GM19397 (cell line): ENCODE data around the gene SPIRE2.

Experiments
- ATAC-seq: cut with Tn5 transposase; IDR thresholded peaks from one replicate; pipeline ENCODE4 v1.9.1; 2021; ENCODE audit warnings: mild to moderate bottlenecking, moderate library complexity; ENCODE audit not compliant: unreplicated experiment

SPIRE2 gene

GRCh38 chr16:89893642-89894548 is 65.6 kb downstream of the SPIRE2 start:
- no peak for ATAC-seq

- no peak for ATAC-seq
Measured at GRCh38 chr16:89895482-89896250, 67.4 kb downstream of the SPIRE2 start.

GRCh38 chr16:89897204-89897603 is 68.9 kb downstream of the SPIRE2 start:
- ATAC-seq, result no peak

- no peak for ATAC-seq
Measured at GRCh38 chr16:89898201-89898967, 70.1 kb downstream of the SPIRE2 start.

- no peak for ATAC-seq
Measured at GRCh38 chr16:89899879-89900481, 71.7 kb downstream of the SPIRE2 start.

GRCh38 chr16:89900885-89901284 is 72.6 kb downstream of the SPIRE2 start:
- ATAC-seq, result no peak

GRCh38 chr16:89902980-89903379 is 74.7 kb downstream of the SPIRE2 start:
- no peak for ATAC-seq

GRCh38 chr16:89903908-89904515 is 75.7 kb downstream of the SPIRE2 start:
- no peak for ATAC-seq

- ATAC-seq, result no peak
Measured at GRCh38 chr16:89904606-89905510, 76.6 kb downstream of the SPIRE2 start.

- no peak for ATAC-seq
Measured at GRCh38 chr16:89905511-89906139, 77.3 kb downstream of the SPIRE2 start.

GRCh38 chr16:89906140-89907025 is 78.1 kb downstream of the SPIRE2 start:
- no peak for ATAC-seq

- no peak for ATAC-seq
Measured at GRCh38 chr16:89907055-89907814, 79.0 kb downstream of the SPIRE2 start.

- no peak for ATAC-seq
Measured at GRCh38 chr16:89908236-89908635, 80.0 kb downstream of the SPIRE2 start.

GRCh38 chr16:89909777-89910716 is 81.8 kb downstream of the SPIRE2 start:
- ATAC-seq, result no peak

- ATAC-seq, result no peak
Measured at GRCh38 chr16:89910717-89911354, 82.6 kb downstream of the SPIRE2 start.

GRCh38 chr16:89911375-89911774 is 83.1 kb downstream of the SPIRE2 start:
- no peak for ATAC-seq
